MV-4-11 (cell line): ENCODE results near the gene BRICD5.

Experiments
- DNase-seq: peaks from one replicate; lab custom pipeline; 2025; lab: John Stamatoyannopoulos, UW

Gene BRICD5

GRCh38 chr16:2237493-2238149, 27.0 kb upstream of the BRICD5 start:
- DNase-seq, result no peak

- DNase-seq, result no peak
These were observed 26.4 kb upstream of the BRICD5 start for GRCh38 chr16:2237102-2237482.

GRCh38 chr16:2236337-2237101, 25.9 kb upstream of the BRICD5 start, which contains the start of gene DNASE1L2:
Gene DNASE1L2 (plus strand): TSS chr16:2236444. CDS start chr16:2236817, 373 bp downstream.
- DNase-seq, result no peak

DNA sequence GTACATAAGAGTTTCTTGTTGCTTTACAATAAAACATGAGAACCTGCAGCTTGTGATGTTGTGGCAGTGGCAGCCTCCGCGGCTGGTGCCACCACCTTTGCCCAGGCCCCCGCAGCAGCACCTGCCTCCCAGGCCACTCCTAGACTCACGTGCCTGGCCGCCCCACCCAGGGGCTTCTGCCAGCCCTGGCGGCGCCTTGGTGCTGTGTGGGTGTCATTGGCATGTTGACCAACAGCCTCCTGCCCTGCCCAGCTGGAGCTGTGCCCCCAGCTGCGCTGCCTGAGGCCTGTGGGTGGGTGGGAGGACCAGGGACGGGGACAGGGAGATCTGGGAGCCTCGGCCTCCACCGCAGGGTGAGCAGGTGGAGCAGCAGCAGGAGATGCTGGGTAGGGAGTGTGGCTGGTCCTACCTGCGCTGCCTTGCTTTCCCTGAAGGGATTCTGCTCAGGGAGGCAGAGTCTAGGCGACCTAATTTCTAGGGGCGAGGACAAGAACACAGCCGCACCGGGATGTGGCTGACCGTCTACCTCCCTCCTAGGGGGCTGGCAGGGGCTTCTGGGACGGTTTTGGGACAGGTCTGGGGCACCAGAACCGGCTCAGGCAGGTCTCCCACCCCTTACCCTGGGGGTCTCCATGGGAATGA, 25.2 kb upstream of the BRICD5 start:
- no peak for DNase-seq

DNA sequence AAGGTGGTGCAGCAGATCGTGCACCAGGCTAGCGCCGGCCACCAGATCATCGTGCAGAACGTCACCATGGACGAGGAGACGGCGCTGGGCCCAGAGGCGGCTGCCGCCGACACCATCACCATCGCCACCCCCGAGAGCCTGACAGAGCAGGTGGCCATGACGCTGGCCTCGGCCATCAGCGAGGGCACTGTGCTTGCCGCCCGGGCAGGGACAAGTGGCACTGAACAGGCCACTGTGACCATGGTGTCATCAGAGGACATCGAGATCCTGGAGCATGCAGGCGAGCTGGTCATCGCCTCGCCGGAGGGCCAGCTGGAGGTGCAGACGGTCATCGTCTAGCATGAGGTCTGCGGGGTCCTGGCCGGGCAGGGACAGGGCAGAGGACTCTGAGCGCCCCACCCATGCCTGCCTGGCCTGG, 24.6 kb upstream of the BRICD5 start:
- DNase-seq, result no peak

- DNase-seq, result no peak
These were observed 24.1 kb upstream of the BRICD5 start for GRCh38 chr16:2234813-2235170.

DNA sequence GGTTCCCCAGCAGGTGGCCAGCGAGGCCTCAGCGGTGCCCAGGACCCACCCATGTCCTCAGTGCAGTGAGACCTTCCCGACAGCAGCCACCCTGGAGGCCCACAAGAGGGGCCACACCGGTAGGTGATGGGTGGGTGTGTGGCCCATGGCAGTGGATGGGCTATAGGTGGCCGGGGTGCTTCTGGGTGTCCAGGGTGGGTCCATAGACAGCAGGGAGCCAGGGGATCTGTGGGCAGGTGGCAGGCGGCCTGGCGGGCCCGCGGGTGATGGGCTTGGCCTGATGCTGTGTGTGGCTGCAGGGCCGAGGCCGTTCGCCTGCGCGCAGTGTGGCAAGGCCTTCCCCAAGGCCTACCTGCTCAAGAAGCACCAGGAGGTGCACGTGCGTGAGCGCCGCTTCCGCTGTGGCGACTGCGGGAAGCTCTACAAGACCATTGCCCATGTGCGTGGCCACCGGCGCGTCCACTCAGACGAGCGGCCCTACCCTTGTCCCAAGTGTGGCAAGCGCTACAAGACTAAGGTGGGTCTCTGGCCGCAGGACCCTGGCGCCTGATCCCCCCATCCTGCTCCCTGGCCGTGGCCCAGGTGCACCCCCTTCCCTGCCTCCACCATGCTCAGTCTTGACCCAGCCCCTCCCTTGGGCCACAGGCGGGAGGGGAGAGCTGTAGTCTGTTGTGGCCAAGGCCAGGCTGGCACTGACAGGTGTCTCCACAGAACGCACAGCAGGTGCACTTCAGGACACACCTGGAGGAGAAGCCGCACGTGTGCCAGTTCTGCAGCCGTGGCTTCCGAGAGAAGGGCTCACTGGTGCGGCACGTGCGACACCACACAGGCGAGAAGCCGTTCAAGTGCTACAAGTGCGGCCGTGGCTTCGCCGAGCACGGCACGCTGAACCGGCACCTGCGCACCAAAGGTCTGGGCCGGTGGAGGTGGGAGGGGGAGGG, 23.5 kb upstream of the BRICD5 start:
- DNase-seq, result no peak

DNA sequence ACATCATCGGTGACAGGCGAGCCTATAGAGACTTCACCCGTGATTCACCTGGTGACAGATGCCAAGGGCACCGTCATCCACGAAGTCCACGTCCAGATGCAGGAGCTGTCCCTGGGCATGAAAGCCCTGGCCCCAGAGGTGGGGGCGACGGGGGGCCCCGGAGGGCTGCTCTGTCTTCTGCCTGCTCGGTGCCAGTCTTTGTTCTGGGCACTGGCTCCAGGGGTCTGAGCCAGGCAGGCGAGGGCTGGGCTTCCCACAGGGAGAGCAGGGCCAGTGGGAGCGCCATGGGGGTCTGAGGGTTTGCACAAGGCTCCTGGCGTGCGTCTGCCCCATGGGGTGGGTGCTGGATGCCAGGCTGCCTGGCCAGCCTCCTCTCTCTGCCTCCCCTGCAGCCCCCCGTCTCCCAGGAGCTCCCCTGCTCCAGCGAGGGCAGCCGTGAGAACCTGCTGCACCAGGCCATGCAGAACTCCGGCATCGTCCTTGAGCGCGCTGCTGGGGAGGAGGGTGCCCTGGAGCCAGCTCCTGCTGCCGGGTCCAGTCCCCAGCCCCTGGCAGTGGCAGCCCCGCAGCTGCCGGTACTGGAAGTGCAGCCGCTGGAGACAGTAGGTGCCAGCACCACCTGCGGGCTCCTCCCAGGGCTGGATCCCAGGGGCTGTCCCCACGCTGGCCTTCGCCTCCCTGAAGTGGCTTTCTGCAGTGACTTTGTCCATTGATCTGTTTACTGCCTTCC, 22.5 kb upstream of the BRICD5 start:
- no peak for DNase-seq

DNA sequence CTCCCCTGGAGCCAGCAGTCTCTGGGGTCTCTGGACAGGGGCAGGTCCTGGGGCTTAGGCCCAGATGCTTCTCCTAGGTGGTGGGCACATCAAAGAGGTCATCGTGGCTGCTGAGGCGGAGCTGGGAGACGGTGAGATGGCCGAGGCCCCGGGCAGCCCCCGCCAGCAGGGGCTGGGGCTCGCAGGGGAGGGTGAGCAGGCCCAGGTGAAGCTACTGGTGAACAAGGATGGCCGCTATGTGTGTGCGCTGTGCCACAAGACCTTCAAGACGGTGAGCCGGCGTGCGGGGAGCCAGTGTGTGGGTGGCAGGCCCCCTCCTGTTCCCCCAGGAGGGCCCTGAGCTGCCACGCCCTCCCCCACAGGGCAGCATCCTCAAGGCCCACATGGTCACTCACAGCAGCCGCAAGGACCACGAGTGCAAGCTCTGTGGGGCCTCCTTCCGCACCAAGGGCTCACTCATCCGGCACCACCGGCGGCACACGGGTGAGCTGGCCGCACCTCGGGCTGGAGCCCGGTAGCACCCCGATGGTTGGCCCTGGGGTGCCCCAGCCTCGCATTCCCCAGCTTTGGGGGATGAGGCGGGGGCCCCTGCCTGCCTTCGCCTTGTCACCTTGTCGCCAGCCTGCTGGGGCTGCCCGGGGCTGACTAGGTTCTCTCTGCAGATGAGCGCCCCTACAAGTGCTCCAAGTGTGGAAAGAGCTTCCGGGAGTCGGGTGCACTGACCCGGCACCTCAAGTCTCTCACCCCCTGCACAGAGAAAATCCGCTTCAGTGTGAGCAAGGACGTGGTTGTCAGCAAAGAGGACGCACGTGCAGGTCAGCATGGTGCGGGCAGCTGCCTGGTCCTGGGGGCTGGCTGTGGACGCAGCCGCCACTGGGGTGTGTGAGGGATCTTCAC, 21.7 kb upstream of the BRICD5 start:
- no peak for DNase-seq

DNA sequence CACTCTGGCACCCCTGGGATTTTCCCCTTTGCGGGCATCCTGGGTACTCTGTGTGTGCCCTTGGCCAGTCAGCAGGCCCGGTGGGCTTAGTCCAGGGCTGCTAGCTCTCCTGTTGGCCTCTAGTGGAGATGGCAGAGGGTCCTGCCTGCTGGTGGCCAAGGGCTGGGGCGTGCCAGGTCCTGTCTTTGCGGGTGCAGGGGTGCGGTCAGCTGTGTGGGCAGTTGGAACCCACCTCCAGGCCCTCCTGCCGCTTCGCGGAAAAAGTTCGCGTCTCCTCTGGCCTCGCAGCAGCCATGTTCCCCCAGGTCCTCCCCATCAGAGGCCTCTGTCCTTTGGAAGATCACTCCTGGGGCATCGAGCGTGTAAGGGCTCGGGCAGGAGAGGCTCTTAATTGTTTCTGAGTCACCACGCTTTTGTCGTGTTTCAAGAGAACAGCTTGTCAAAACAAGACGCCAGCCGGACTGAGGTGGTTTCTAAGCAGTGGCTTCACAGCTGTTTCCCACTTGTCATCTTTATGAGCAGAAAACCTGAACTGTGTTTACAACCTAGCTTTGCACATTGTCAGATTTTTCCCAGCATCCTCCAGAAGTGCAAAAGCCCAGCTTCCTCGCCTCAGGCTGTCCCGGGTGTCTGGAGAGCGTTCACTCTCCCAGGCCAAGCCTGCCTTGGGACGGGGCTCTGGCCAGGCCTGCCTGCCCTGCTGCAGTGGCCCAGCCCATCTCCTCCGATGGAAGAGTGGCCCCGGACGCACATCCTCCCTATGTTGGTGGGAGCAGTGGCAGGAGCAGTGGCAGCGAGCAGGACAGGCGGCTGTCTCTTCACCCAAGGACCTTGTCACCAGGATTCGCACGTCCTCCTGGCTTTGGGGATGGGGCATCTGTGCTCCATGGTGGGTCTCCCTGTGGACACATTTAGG, 20.6 kb upstream of the BRICD5 start:
- no peak for DNase-seq

DNA sequence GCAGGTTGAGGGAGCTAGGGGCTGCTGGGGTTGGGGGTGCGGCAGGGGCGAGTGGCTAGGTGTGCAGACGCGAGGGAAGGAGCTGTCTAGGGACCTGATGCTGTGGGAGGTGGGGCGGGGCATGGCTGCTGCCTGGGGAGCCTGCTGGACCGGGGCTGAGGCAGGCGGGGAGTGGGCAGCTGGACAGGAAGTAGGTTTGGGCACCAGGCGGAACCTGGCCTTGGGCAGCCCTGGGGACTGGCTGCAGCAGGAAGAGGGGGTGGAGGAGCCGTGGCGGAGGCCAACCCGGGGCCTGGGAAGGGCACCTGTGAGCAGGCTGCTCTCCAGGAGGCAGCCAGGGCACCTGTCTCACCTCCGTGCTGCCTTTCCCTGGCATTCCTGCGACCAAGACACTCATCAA, 19.7 kb upstream of the BRICD5 start:
- DNase-seq, result no peak

GRCh38 chr16:2229632-2230250, 19.1 kb upstream of the BRICD5 start:
- no peak for DNase-seq

- DNase-seq, result no peak
These were observed 18.4 kb upstream of the BRICD5 start for GRCh38 chr16:2229091-2229490.

- DNase-seq, result no peak
These were observed 17.6 kb upstream of the BRICD5 start for GRCh38 chr16:2228161-2228824.

DNA sequence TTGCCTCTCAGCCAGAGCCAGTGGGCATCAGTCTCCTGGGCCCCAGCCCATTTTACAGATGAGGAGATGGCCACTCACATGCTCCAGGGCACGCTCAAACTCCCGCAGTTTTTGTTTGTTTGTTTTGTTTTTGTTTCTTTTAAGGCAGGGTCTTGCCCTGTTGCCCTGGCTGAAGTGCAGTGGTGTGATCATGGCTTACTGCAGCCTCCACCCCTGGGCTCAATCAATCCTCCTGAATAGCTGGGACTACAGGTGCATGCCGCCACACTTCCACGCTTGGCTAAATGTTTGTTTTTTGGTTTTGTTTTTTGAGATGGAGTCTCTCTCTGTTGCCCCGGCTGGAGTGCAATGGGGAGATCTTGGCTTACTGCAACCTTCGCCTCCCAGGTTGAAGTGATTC, 16.3 kb upstream of the BRICD5 start:
- no peak for DNase-seq

GRCh38 chr16:2226245-2226793, 15.7 kb upstream of the BRICD5 start:
- no peak for DNase-seq

GRCh38 chr16:2223942-2224486, 13.4 kb upstream of the BRICD5 start:
- DNase-seq, result peak; percentile 38
